ENCODE measurements around the gene RELB.
A peak's percentile ranks its signal among the peaks of the same experiment; 100 is the strongest.

Gene RELB

GRCh38 chr19:45035755-45036154 is 34.5 kb downstream of the RELB start:
- Histone ChIP-seq H3F3A (ENCODE audit: insufficient read depth) (peaks cover 15% of the 10 kb centered on the region), H4K20me1 (ENCODE audit: low read depth, low read length) (peaks cover 5% of the 10 kb centered on the region; the same call in 1 of the 2 replicates), H3K9me3 (ENCODE audit: insufficient read depth, low read length) (no peaks in the 10 kb centered on the region), H3K27me3 (ENCODE audit: low read length) (no peaks in the 10 kb centered on the region), H3K4me2 (ENCODE audit: low read depth, low read length, poor library complexity, severe bottlenecking) (no peak overlapping the region), H3K36me3 (ENCODE audit: low read length) (peaks cover 8% of the 10 kb centered on the region), H3K4me3 (ENCODE audit: insufficient read depth, low read length, poor library complexity, severe bottlenecking) (no peak overlapping the region), H3K9ac (ENCODE audit: low read length) (no peak overlapping the region), H3K9me2 (replicated peaks; ENCODE audit: insufficient read depth, low read length) (no peaks in the 10 kb centered on the region), H2AFZ (ENCODE audit: low read depth, low read length, severe bottlenecking) (no peak overlapping the region), H3K27ac (ENCODE audit: low read depth, low read length) (no peak overlapping the region), H3K79me2 (ENCODE audit: insufficient read depth, low read length) (peaks cover 22% of the 10 kb centered on the region)
- TF ChIP-seq EZH2phosphoT487 (conservative IDR thresholded peaks at IDR 0.05; ENCODE audit: low read length) (no peak), CTCF (IDR thresholded peaks at IDR 0.05; ENCODE audit: insufficient read depth, low read length, poor library complexity, severe bottlenecking) (no peak)

GRCh38 chr19:45037393-45038169 is 36.3 kb downstream of the RELB start:
- TF ChIP-seq EZH2phosphoT487 (conservative IDR thresholded peaks at IDR 0.05; ENCODE audit: low read length) (no peak), CTCF (IDR thresholded peaks at IDR 0.05; ENCODE audit: insufficient read depth, low read length, poor library complexity, severe bottlenecking) (no peak)
- H3K36me3 ChIP-seq (ENCODE audit: low read length), result peaks cover 3% of the 10 kb centered on the region; the same call in 1 of the 2 replicates
- H3K4me2 ChIP-seq (ENCODE audit: low read depth, low read length, poor library complexity, severe bottlenecking), result no peak overlapping the region

GRCh38 chr19:45038931-45039893 is 37.9 kb downstream of the RELB start, which contains the start of gene CLASRP:
TSS of gene CLASRP (plus strand) at chr19:45039045. CDS start at chr19:45040213, 1,168 bp downstream.
- peaks cover 5% of the 10 kb centered on the region; the same call in 1 of the 2 replicates for H4K20me1 ChIP-seq (ENCODE audit: low read depth, low read length)
- TF ChIP-seq EZH2phosphoT487 (conservative IDR thresholded peaks at IDR 0.05; ENCODE audit: low read length), result no peak
- no peak for TF ChIP-seq CTCF (IDR thresholded peaks at IDR 0.05; ENCODE audit: insufficient read depth, low read length, poor library complexity, severe bottlenecking)
- no peaks in the 10 kb centered on the region for H3K9me3 ChIP-seq (ENCODE audit: insufficient read depth, low read length)
- peak within 1 kb of the TSS; percentile 88 for H3K4me2 ChIP-seq (ENCODE audit: low read depth, low read length, poor library complexity, severe bottlenecking)
- H2AFZ ChIP-seq (ENCODE audit: low read depth, low read length, severe bottlenecking), result peak within 1 kb of the TSS; percentile 45
- H3K9ac ChIP-seq (ENCODE audit: low read length), result peak within 1 kb of the TSS; percentile 99
- peak within 1 kb of the TSS; percentile 88 for H3K27ac ChIP-seq (ENCODE audit: low read depth, low read length)
- H3K79me2 ChIP-seq (ENCODE audit: insufficient read depth, low read length), result peaks cover 37% of the 10 kb centered on the region
- peak within 1 kb of the TSS; percentile 99 for H3K4me3 ChIP-seq (ENCODE audit: insufficient read depth, low read length, poor library complexity, severe bottlenecking)
- H3K9me2 ChIP-seq (replicated peaks; ENCODE audit: insufficient read depth, low read length), result no peaks in the 10 kb centered on the region
- peaks cover 3% of the 10 kb centered on the region; the same call in 1 of the 2 replicates for H3K36me3 ChIP-seq (ENCODE audit: low read length)
- H3F3A ChIP-seq (ENCODE audit: insufficient read depth), result peaks cover 12% of the 10 kb centered on the region; the same call in 1 of the 2 replicates
- no peaks in the 10 kb centered on the region for H3K27me3 ChIP-seq (ENCODE audit: low read length)

More at GRCh38 chr19:45037393-45038169, 36.3 kb downstream of the RELB start:
- Histone ChIP-seq H3F3A (ENCODE audit: insufficient read depth) (peaks cover 12% of the 10 kb centered on the region; the same call in 1 of the 2 replicates), H3K9me3 (ENCODE audit: insufficient read depth, low read length) (no peaks in the 10 kb centered on the region), H3K79me2 (ENCODE audit: insufficient read depth, low read length) (peaks cover 35% of the 10 kb centered on the region), H3K27me3 (ENCODE audit: low read length) (no peaks in the 10 kb centered on the region), H3K9me2 (replicated peaks; ENCODE audit: insufficient read depth, low read length) (no peaks in the 10 kb centered on the region), H3K27ac (ENCODE audit: low read depth, low read length) (no peak overlapping the region), H3K9ac (ENCODE audit: low read length) (no peak overlapping the region), H4K20me1 (ENCODE audit: low read depth, low read length) (peaks cover 5% of the 10 kb centered on the region; the same call in 1 of the 2 replicates), H2AFZ (ENCODE audit: low read depth, low read length, severe bottlenecking) (no peak overlapping the region), H3K4me3 (ENCODE audit: insufficient read depth, low read length, poor library complexity, severe bottlenecking) (no peak overlapping the region)
